ENCODE data around the gene ACSM3.
"Not testable (repeated sequence)": the region's sequence is repeated elsewhere in the genome, so short reads cannot be mapped to it uniquely, and the experiment has no call there.

The ACSM3 gene, protein sequence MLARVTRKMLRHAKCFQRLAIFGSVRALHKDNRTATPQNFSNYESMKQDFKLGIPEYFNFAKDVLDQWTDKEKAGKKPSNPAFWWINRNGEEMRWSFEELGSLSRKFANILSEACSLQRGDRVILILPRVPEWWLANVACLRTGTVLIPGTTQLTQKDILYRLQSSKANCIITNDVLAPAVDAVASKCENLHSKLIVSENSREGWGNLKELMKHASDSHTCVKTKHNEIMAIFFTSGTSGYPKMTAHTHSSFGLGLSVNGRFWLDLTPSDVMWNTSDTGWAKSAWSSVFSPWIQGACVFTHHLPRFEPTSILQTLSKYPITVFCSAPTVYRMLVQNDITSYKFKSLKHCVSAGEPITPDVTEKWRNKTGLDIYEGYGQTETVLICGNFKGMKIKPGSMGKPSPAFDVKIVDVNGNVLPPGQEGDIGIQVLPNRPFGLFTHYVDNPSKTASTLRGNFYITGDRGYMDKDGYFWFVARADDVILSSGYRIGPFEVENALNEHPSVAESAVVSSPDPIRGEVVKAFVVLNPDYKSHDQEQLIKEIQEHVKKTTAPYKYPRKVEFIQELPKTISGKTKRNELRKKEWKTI

DNA sequence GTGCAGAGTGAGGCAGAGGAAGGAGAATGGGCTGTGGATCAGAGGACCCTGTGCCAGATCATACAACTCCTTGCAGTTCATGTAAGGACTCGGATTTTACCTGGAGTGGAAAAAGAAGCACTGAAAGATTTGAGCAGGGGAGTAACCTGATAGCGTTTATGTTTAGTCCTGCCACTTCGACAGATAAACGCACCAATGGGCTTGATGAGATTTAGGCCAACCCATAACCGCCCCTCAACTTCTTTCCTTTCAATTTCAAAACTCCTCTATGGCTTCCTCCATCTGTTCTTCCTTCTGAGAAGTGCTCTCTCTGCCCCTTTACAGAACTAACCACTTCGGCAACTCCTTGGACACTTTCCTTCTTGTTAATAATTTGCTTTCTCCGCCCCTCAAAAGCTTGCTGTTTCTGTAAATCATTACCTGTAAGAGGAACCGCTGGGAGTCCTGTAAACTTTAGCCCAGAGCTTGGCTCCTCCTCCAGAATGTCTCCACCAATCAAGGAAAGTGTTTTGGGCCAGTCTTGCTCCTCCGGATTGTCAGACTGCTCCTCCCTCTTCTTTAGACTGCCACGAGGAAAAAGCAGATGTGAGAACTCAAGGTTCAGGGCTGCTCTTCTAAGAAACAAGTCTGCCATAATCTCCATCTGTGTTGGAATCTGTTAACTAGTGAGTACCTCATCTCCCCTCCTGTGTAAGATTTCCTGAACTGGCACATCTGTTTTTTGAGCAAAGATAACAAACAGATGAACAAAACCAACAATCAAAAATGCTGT lies at the start of gene ACSM3:
ACSM3 (plus strand) TSS at position 554 of the 772 bp plus-strand sequence. CDS start 6,021 bp downstream, outside the sequence.
- DNase-seq (ENCODE audit: low read depth in 2 of 2), result peak; percentile 36 to 47

DNA sequence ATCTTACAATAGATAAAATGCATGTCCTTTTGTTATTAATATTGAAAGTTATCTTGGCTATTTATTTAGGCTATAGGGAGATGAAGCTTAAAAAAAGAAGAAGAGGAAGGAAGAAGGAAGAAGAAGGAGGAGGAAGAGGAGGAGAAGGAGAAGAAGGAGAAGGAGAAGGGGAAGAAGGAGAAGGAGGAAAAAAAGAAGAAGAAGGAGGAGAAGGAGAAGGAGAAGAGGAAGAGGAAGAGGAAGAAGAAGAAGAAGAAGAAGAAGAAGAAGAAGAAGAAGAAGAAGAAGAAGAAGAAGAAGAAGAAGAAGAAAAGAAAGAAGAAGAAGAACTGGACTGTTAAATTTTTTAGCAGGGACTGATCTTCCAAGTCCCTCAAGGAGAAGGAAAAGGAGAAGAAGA lies 46.1 kb upstream of the ACSM3 start:
- DNase-seq (ENCODE audit: low read depth in 2 of 2), result not testable (repeated sequence)

DNA sequence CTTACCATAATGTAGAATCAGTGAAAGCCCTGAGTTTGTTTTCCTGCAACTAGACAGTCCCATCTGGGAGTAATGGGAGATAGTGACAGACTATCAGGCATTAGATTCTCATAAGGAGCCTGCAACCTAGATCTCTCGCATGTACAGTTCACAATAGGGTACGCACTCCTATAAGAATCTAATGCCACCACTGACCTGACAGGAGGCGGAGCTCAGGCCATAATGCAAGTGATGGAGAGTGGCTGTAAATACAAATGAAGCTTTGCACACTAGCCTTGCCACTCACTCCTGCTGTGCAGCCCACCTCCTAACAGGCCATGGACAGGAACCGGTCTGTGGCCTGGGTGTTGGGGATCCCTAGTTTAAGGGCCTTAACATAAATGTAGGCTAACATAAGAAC lies 43.6 kb upstream of the ACSM3 start:
- DNase-seq (ENCODE audit: low read depth in 2 of 2), result no peak

DNA sequence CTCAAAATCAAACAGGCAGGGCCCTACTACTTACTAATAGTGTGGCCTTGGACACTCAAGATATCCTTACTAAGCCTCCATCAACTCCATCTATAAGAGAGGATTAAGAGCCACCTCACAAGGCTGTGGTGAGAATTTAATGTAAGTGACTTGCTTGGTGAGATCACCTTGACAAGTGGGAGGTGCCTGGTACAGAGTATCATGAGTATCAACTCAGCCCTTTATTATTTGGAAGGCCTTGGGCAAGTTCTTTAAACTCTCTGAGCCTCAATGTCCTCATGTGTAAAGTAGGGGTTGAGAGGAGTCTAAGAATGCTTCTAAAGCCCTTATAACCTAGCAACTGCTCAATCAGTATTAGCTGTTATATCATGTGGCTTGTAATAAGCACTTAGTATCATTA lies 37.2 kb upstream of the ACSM3 start:
- no peak for DNase-seq (ENCODE audit: low read depth in 2 of 2)

DNA sequence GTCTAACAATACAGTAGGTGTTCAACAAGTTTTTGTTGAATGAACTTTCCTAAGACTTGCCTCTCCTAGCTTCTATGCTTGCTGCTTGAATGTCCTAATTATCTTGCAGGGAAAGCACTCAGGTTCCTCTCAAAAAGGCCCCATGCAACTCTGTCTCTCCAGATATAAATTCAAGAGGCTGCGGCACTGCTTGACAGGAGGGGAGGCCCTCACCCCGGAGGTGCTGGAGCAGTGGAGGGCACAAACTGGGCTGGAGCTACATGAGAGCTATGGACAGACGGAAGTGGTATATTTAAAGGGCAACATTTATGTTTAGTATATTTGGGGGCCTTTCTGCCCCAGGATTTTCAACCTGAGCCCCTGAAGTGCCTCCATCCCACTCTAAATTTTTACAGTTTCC lies 36.6 kb upstream of the ACSM3 start:
- no peak for DNase-seq (ENCODE audit: low read depth in 2 of 2)

DNA sequence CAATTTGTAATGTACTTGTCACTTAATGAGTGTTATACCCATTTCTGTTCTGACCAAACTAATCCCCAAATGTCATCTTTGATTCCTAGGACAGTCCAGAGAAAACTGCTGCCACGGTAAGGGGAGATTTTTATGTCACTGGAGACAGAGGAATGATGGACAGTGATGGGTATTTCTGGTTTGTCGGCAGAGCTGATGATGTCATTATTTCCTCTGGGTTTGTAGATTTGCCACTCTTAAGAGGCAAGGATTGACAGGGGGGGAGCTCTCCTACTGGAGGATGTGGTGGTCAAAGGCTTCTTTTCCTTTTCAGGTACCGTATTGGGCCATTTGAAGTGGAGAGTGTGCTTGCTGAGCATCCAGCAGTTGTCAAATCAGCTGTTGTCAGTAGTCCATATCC lies 34.7 kb upstream of the ACSM3 start:
- no peak for DNase-seq (ENCODE audit: low read depth in 2 of 2)

DNA sequence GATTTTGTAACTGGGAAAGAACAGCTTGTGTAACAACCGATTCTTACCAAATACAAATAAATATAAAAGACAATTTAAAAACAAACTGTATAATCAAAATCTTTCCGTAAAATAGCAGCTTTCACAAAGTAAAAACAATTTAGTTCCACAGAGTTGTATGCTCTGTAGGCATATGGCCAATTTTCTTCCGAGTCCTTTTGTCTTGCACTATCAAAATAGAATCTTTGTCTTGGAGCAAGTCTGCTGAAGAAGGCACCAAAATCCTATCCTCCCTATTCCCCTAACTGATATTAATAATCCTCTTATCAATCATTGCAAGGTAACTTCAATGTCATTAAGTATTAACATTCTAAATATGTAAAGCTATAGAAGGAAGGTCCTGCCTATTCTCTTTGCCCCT lies 29.8 kb upstream of the ACSM3 start:
- no peak for DNase-seq (ENCODE audit: low read depth in 2 of 2)

DNA sequence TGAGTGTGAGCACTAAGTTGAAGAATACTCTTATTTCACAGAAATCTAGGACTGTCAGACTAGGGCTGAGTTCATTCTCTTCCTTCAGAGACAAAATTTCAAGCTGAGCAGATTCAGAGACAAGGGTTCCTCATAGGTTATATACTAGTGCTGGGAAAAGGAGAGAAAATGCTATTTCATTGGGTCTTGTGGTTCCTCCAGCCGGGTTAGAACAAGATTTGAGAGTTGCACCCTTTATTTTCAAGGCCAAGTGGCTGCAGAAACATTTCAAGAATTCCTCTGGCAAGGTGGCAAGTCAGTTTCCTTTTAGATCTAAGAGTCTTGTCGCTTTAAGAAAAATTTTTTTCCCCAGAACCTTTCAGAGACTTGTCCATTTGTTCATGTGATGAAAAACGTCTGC lies 29.0 kb upstream of the ACSM3 start:
- no peak for DNase-seq (ENCODE audit: low read depth in 2 of 2)

DNA sequence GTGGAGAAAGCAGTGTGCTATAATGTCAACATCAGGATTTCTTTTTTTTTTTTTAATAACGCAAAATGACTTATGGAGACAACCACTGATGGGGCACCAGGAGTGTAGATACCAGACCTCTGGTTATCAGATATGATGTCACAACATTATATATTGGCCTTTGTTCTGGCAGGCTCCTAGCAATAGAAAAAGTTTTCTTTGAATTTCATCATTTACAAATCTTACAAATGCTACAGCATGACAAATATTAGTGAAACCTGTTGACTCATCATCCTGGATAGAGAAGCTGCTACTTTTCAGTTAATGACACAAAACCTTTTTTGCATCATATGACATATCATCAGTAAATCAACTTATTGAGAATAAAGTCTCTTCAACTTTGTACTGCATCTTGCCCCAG lies 28.3 kb upstream of the ACSM3 start:
- DNase-seq (ENCODE audit: low read depth in 2 of 2), result no peak

DNA sequence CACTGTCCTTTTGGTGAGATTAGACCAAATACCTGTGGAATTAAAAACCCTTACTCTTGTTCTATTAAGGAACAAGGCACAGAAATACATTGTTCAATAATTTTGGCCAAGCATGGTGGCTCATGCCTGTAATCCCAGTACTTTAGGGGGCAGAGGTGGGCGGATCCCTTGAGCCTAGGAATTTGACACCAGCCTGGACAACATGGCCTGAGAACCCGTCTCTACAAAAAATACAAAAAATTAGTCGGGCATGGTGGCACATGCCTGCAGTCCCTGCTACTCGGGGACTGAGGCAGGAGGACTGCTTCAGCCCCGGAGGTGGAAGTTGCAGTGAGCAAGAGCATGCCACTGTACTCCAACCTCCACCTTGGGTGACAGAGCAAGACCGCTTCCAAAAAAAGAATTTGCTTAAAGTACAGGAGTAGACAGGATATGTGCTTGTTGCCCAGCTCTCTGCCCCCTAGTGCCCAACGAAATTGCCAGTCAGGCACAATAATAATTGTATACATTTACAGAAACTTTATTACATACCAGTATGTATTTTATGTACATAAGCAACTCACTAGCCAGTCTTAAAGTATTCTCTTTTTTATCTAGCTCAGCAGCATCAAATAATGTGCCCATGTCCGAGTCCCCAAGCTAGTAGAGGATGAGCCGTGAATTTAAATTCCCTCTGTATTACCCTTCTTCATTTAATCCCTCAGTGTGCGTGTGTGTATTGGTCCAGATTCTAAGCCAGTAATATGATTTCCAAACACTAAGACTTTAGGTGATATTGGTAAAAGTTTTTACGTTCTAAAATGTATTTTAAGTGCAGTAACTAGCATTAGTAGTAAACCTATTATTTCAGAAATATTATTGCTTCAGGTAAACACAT lies 23.6 kb upstream of the ACSM3 start:
- DNase-seq (ENCODE audit: low read depth in 2 of 2), result no peak

DNA sequence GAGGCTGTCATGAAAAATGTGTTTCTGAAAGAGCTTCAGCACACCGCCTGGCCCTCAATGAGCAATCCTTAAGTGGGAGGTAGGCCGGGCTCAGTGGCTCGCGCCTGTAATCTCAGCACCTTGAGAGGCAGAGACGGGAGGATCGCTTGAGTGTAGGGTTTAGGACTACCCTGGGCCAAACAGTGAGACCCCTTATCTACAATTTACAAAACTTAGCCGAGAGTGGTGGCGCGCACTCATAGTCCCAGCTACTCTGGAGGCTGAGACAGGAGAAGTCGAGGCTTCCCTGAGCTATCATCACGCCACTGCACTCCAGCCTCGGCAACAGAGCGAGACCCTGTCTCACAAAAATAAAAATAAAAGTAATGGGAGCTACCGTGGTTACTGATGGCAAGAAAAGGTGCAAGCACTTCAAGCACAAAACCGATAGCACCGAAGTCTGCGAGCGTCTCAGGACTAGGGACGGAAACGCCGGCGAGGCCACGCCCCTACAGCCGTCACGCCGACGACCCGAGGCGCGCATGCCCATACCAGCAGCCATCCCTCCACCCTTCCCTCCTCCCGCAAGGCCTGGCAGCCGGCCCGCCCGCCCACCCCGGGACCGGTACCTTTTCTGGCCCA lies 22.8 kb upstream of the ACSM3 start:
- DNase-seq (ENCODE audit: low read depth in 2 of 2), result peak; percentile 84 to 85

DNA sequence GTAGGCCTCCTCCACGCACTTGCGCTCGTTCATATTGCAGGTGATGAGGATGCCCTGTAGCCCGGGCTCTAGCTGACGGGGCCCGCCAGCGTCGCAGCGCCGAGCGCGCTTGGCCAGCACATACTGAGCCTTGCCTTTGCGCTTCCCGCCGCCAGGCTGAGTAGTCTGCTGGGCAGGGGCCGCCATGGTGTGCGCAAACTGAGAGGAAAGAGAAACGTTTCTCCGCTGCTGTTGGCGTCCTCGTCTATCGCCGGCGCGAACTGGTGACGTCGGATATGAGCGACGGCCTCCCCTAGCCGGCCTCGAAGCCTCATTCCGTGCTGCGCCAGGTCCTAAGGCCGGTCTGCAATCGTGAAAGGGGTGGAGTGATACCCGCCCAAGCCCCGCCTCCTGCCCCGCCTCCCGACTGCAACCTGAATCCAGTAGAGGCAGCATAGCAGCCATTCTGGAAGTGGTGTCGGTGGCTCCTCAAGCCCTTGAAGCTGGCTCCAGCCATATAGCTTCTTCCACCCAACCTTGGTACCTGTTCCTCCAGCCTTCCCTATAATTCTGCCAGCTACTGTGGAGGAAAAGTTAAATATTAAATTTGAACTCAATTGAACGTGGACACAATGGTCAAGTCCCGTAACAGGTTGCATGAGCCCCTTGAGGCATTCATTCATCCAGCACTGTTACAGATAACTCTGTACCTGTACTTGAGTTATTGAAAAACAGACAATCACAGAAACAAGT lies 22.1 kb upstream of the ACSM3 start, which contains the start of gene THUMPD1:
THUMPD1 (minus strand) TSS at position 265 of the 732 bp plus-strand sequence; CDS start at position 186, 79 bp downstream.
- peak; percentile 94 to 95 for DNase-seq (ENCODE audit: low read depth in 2 of 2)

DNA sequence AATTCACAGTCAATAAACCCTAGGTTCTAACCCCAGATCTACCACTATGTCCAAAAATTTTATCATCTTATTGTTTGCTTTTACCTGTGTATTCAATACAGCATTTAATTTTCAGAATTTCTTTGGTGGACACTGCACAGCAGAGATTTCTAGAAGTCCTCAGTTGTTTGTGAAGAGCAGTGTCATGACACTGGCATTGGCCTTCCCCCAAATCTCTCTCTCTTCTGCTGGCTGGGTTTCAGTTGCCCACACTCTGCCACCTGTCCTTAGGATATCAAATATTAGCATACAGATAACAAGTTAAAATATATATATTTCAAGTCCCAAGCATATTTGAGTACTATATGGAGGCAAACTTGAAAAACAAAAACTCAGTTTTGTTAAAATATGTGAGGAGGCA lies 20.2 kb upstream of the ACSM3 start:
- DNase-seq (ENCODE audit: low read depth in 2 of 2), result no peak

DNA sequence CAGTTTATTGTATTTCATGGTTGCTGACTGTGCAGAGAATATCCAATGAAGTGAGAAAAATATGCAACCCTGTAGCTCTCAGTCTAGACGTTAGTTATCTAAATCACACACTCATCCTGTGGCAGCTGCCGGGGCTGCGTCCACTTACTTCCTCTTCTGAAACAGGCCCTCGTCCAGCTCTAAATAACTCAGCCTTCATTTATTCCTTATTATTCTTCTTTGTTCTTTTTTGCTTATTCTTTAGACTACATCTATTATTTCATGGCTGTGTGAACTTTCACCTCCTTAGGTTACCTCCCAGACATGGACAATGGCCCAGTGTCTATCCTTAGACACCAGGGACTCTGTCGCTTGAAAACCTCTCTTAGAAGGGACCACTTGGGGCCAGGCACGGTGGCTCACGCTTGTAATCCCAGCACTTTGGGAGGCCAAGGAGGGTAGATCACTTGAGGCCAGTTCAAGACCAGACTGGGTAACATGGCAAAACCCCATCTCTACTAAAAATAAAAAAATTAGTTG lies 18.8 kb upstream of the ACSM3 start:
- no peak for DNase-seq (ENCODE audit: low read depth in 2 of 2)

DNA sequence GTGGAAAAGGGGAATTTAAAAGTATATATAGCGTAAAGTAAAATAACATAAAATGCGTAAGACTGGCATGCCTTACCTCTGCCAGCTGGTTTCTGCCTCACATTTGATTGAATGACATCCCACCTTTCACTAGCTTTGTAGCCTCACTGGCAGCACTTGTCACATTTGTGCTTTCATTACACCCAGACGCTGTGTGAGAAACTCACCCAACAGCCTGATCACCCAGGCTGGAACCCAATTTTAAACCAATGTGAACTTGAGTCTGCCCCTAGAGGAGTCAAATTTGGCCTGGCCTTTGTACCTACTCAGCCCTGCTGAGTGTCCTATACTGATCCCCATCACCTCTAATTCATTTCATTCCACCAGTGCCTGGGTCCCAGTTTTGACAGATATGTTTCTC lies 17.4 kb upstream of the ACSM3 start:
- DNase-seq (ENCODE audit: low read depth in 2 of 2), result no peak

DNA sequence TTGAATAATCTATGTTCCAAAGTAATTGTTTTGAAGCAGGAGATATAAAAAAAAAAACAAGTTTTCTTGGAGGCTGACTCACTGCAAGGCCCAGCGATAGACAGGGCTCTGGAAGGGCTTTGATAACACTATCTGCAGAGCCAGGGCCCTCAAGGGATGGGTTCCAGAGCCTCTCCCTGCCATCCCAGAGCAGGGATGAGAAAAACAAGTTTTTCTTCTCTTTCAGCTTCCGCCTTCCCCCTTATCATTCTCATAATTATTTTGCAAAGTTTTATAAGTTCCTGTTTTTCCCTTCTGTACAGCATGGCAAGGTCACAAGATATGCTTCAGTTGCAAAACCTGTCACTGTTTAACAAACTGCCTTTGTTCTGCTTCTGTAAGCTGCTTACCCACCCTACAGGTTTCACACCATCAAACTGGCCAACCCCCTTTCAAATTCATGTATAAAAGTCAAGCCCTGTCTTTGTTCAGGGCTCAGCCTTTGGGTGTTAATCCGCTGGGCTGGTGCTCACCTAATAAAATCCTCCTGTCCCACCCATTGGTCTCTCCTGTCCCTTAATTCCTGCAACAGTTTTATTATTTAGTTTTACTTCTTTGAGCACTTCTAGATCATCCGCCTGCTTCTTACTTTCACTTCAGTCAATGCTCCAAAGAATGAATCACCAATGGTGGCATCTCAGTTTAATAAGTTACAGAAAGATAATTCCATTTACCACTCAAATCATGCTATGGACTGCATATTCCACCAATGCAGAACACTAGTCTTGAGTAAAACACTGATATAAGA lies 16.6 kb upstream of the ACSM3 start:
- DNase-seq (ENCODE audit: low read depth in 2 of 2), result no peak

DNA sequence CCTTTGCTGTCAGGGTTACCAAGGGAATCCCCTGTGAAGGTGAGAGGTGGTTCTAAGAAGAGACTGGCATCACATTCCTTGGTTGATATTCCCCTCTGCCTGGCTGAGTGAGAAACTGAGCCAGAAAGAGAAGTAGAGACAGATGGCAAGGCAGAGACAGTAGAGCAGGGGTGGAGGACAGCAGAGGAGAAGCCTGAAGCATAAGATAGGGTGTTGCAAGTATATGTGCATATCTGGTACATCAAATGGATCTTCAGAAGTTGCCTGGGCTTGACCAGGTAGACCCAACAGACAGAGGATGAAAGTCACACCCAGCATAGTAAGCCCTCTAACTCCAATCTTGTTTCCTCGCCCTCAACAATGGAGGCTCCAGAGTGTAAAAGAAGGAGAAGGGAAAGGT lies 14.3 kb upstream of the ACSM3 start:
- DNase-seq (ENCODE audit: low read depth in 2 of 2), result no peak

DNA sequence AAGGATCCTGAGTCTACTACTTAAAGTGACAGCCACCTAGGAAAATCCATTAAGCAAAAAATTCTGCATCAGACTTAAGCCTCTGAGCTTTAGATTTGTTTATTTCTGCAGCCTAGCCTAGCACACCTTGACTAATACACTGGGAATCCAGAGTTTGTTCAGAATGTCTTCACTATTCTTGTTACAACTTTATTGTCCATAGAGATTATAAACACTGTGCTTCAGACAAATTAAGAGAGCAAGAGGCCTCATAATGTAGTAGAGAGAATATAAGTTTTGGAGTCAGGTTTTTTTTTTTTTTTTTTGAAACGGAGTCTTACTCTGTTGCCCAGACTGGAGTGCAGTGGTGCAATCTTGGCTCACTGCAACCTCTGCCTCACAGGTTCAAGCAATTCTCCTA lies 13.3 kb upstream of the ACSM3 start:
- no peak for DNase-seq (ENCODE audit: low read depth in 2 of 2)

DNA sequence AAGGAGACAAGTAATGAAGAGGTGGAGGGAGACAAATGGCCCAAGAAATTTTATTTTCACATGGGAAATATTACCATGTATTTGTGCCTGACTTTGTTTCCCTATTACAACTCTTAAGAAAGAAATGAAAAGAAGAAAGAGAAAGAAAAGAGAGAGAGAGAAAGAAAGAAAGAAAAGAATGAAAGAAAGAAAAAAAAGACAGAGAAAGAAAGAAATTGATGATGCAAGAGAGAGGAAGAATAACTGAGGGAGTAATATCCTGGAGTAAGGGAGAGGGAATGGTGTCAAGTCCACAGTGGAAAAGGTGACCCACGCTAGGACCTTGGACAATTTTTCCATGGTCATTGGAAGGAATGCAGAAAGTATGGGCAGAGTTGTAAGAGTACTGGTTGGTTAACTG lies 10.1 kb upstream of the ACSM3 start:
- DNase-seq (ENCODE audit: low read depth in 2 of 2), result no peak

Measured in activated CD8-positive, alpha-beta memory T cell treated with anti-CD3 and anti-CD28 coated beads for 4 hours (primary cell).